NCI-H748 (cell line): ENCODE measurements around the gene RER1.
A peak's percentile ranks its signal among the peaks of the same experiment; 100 is the strongest.

ENCODE experiments used
- DNase-seq: peaks from one replicate; lab custom pipeline; 2025; ENCODE audit not compliant: unreplicated experiment; lab: John Stamatoyannopoulos, UW

RER1 gene

DNA sequence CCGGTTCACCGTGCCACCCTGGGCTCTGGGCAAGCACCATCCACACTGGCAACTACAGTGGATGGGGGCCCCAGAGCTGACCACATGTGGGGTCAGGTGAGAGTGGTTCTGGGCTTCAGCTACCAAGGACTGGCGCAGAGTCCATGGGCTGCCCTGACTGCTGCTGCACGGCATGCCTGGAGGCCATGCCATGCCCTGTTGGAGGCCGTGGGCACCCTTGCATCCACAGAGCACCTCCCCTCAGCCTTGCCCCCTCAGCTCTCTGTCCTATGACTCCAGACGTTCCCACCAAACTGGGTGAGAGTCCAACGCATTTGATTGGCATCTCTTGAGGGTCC is 15.7 kb upstream of the RER1 start:
- DNase-seq = no peak

DNA sequence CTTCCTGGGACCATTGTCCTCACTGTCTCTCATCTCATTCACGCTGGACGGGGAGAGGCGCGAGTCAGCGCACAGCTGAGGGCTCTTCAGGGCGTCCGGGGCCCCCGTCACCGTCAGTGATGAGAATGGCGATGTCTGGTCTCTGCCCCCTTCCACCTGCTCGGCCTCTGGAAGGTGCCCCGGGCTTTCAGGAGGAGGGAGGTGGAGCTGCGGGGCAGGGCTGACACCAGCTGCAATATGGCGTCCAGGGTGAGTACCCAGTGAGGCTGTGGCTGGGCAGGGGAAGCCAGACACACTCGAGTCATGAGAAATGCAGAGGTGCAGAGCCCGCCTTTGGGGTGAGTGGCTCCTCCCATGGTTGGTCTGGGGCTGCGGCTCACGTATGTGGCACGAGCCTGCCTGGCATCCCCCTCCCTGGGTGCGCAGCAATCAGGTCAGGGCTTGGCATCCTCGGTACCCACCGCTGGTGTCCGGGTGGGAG is 15.3 kb upstream of the RER1 start:
- DNase-seq = no peak

DNA sequence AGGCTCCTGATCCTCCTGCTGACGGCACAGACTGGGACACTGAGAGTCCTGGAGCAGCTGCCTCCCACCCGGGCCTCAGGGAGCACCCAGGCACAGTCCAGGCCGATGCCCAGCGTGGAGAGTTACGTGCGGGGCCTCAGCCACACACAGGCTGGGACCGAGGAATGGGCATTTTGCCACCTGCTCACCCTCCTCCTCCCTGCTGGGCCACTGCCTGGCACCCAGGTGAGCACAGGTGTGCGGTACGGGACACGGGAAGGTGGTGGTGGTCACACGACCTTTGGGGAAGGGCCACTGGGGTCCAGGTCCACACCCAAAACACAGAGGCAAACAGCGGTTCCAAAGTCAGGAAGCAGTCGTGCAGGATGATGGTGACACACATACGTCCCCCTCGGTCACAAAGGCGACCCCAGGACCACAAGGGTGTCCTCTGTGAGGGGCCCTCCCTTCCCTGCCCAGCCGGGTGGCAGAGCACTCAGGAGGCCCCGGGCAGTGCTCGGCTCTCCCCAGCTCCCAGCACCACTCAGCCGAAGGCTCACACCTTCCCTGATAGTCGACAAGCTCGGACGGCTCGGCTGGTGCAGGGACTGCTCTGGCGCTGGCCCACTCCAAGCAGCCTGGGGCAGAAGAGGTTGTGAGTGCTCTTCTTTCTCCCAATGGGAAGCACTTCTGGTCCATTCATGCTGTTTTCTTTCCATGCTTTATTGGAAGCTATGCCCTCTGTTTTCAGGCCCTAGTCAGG is 14.5 kb upstream of the RER1 start:
- DNase-seq = no peak

DNA sequence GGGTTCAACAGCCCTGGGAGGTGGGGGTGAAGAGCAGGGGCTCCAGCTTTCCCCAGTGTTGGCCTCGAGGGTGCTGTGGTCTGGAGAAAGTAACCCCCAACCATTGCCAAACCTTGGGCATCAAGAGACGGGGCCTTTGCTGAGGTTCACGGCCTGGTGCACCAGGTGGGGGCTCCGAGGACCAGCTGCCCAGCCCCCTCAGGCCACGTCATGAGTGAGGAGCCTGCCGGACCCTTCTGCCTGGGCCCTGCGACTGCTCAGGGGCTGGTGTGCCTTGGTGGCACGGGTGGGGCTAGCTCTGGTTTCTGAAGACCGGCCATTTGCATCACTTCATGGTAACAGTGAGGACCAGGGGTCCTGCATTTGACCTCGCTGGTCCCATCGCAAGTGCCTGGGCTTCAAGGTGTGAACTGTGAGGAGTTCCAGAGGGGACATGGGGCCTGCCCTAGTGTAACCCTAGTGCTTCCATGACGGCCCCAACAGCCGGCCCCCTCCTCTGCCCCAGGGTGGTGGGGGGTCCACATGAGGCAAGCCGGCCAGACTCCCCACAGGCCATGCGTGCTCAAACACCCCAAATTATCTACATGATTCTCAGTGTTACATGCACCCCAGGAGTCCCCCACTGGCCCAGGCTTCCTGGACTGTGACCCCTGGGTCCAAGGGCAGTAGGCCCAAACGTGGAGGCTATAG is 13.7 kb upstream of the RER1 start:
- DNase-seq = no peak

DNA sequence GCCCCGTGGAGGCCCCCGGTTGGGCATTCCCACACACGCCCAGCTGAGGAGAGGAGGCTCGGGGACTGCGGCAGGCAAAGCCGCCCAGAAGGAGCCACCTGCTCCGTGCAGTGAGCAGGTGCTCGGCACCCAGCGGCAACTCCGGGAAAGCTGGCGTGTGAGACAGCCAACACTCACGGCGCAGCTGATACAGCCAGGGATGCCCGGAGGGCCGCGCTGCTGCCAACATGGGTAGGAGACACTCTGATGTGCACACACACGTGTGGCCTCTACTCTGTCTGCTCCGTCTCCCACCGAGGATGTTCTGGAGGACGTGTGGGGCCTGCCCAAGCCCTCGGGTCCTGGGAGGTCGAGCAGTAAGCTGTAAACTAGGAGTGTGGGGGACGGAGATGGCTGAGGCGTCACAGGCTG is 13.2 kb upstream of the RER1 start:
- DNase-seq = no peak

DNA sequence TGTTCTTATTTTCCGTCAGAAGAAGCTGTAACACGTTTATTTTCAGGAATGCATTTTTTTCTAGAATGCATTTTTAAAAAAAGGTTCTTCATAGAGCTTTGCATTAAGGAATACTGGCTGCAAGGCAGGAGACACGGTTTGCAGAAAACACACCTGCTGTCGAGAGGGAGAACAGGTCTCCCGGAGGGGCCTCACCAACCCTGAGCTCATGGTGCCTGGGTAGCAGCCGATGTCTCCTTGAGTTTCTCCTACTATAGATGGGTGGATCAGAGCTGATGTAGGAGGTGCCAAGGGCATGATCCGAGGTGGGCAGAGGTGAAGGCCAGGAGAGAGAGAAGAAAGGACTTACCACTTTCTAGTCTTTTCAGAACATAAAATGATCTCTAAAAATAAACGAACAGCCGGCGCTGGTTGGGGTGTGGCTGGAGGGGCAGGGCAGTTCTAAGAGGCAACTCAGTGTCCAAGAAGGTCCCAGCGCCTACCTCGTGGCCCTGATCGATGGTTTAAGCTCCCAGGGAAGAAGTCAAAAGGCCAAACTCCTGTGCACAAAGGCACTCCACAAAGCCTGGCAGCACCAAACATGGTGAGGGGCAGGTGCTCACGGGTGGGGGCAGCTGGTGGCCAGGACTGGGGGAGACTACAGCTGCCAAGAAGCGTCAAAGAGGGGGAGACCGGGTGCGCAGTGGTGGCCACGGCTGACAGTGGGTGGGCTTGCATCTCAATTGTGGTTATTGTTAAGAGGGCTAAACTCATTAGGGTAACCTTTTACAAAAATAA is 12.5 kb upstream of the RER1 start:
- no peak for DNase-seq

DNA sequence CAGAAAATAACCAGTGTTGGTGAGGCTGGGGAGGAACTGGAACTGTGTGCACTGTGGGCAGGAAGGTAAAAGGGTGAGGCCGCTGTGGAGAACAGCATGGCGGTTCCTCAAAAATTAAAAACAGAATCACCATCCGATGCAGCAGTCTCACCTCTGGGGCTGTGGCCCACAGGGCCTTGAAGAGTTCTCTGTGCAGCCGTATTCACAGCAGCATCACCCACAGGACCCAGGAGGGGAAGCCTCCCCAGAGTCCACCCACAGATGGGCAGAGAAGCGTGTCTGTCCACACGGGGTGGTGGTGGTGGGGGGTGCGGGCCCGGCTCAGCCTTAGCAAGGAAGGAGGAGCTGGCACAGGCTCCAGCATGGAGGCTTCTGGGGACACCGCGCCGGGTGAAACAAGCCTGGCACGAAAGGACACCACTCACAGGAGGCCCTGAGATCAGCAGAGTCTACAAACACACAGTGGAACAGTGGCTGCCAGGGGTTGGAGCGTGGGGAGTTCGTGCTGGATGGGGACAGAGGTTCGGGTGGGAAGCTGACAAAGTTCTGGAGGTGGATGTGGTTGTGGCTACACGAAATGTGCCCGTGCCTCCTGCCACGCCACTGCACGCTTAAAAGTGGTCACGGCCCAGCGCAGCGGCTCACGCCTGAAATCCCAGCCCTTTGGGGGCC is 11.8 kb upstream of the RER1 start:
- no peak for DNase-seq

DNA sequence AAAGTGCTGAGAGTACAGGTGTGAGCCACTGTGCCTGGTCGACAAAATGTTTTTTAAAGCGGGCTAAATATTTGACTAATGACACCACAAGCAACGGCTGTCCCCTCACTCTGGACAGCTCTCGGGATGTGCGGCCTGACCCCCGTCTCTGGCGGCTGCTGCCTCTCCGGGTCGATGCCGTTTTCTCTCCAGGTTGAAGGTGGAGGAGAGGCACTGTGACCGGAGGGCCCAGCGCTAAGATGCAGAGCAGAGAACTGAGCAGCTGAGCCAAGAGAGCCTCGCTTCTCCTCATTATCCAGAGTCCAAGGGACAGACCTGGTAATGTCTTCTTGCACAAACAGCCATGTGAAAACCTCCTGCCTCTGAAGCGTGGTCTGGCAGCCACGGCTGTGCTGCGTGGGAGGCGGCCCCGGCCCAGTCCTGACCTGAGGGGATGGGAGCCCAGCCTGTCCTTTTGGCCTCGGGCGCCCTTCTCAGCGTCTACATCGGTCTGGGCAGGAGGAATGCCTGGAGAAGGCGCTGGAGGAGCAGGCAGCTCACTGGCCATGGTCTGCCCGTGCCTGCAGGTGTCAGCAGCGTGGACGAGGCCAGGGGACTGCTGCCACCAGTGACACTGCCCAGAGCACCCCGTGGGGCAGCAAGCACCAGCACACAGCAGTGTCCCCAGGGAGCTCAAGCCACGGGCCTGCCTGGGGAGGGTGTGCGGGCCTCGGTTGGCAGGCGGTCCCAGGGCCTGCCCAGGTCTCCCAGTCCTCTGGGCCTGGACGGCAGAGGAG is 10.6 kb upstream of the RER1 start:
- DNase-seq = no peak

DNA sequence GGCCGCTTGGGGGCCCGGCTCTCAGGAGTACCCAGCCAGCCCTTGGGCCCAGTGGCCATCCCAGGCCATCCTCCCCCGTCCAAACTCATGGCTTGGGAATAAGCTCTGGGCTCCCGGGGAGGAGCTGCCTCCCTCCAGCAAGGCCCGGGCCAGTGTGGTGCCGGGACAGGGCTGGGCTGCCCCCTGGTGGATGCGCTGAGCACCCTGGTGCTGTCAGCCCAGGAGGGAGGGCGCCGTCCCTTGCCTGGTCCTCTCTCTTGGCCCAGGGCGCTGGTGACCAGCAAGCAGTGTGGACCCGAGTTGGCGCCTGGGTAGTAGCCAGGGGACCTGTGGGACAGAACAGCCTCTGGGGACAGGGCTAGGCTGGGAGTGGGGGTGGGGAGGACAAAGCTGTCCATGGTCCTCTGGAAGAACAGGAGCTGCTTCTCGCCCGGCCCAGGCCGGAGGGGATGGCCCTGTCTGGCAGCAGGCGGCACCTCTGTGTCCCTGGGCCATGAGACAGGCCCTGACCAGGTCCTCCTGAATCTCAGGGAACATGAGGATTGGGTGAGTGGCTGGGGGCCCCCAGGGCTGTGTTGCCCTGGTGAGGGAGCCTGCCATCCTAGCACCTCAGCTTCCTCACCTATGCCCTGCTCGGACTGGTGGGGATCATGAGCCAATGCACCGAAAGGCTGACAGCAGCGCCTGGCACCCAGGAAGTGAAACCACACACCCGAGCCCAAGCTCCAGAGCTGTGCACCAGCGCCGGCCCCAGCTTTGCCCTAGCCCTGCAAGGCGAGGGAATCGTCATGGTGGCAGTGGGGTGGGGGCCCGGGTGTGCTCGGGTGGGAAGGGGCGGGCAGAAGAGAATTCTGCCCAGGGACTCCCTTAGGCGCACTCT is 9.7 kb upstream of the RER1 start:
- no peak for DNase-seq

DNA sequence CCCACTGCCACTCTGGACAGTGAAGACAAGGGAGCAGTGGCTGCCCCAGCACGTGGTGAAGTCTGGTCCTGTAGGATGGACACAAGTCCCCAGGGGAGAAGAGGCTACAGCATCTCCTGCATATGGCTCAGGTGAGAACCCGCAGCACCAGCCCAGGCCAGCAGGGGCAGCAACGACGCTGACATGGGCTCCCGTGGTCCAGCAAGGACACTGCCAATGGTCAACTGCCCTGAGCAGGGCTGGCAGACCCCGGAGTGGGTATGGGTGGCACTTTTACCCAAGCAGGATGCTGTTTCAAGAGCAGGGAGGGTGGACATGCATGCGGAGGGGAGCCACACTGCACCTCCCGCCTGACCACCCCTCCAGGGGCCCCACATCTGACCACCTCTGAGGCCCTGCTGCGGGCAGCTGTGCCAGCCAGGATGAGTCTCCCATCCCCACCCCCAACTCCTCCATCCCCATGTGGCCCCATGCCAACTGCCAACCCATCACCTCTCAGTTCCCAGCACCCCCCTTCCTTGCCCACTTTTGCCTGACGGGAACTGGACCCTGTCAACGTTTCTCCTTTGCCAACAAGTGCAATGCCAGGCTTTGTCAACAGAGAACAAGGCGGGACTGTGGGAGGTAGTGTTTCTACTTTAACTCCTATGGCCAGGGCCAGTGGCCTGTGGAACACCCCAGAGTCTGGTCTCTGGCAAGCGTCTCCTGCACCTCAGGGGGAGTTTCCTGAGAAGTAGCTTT is 8.8 kb upstream of the RER1 start:
- DNase-seq = peak; percentile 10

DNA sequence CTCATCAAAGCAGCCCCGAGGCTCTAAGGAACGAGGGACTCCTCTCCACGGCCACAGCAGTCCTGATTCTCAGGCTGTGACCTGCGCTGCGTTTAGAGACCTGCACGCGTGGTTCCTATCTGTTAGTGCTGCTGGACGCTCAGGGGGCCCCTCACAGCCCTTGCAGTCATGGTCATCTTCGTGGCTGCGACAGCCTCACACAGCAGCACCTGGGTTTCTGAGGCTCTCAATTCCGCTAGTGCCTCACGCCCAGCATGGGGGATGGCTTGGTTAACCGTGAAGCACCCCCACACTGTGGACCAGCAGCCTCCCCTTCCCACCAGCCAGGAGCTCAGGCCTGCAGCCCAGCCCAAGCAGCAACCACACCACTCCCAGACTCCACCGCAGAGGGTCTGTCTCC is 8.1 kb upstream of the RER1 start:
- no peak for DNase-seq

DNA sequence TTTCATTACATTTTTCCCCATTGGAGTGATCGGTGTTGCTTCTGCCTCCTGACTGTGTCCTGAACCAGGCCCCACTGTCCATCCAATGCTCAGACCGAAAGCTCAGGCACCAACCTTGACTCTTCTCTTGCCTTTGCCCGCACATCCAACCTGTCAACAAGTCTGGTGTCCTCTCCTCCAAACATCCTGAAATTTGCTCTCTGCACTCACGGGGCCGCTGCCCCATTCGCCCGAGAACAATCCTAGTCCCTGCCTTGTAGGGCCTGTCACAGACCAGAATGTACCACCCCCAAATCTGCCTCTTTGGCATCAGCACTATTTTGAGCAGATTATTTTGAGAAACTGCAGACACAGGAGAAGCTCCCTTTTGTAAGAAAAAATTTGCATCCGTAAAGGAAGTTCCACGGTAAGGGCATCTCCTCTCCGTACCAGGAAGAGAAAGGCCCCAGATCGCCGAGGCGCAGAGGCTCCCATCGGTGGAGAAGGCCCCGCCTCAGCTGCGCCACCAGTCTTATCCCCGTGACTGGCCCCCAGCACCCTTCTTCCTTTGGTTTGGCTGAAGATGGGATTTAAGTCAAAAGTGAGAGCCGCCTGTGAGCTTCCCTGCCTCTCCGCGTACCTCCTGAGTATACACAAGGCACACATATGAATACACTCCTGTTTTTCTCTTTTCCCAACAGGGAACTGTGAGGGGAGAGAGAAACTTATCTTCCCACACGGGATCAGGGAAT is 7.3 kb upstream of the RER1 start:
- DNase-seq = no peak

DNA sequence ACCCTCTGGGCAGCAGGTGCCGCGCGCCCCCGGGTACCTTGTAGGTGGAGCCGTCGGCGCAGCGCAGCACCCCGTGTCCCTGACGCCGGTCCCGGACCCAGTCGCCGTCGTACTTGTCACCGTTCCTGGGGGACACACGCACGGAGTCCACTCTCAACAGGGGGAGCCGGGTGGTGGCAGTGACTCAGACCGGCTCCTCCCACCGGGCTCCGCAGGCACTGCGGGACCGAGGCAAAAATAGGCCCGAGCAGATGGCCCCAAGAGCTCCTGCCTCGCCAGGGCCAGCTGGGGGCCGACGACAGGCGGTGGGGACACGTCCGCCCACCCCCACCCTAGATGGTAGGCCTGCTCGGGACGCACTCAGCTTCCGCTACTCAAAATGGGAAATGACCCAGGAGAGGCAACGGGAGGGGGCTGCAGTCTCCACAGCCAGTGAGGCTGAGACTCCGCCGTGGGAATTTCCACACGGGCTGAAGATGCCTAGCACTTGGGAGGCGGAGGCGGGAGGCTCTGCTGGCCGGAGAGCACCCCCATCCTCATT is 6.6 kb upstream of the RER1 start:
- DNase-seq = no peak

DNA sequence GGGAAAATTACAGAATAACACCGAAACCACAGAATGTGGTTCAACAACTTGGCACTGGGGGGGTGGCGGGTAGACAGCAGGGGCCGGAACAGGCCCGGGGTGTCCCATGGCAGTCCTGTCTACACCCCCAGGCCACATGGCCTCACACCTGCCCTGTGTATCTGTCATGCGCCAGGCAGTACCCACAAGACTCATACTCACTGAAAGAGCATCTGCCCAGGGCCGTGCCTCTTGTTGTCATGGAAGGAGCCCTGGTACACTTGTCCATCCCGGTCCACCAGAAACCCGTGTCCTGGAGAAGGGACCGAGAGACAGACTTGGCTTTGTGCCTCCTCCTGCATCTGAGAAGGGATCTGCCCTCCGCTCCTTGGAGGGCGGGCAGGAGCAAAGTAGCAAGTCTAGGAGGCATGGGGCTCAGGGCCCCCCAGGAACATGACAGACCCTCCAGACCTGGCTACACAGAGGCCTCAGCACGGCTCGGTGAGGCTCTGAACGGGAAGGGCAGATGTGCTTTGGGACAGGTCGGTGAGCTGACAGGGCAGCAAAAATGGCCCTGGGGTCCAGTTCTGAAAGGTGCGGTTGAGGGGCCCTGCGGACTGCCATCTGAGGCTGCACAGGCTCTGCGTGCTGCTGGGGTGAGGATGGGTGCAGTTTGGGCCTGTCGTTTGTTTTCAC is 5.9 kb upstream of the RER1 start:
- DNase-seq = no peak

DNA sequence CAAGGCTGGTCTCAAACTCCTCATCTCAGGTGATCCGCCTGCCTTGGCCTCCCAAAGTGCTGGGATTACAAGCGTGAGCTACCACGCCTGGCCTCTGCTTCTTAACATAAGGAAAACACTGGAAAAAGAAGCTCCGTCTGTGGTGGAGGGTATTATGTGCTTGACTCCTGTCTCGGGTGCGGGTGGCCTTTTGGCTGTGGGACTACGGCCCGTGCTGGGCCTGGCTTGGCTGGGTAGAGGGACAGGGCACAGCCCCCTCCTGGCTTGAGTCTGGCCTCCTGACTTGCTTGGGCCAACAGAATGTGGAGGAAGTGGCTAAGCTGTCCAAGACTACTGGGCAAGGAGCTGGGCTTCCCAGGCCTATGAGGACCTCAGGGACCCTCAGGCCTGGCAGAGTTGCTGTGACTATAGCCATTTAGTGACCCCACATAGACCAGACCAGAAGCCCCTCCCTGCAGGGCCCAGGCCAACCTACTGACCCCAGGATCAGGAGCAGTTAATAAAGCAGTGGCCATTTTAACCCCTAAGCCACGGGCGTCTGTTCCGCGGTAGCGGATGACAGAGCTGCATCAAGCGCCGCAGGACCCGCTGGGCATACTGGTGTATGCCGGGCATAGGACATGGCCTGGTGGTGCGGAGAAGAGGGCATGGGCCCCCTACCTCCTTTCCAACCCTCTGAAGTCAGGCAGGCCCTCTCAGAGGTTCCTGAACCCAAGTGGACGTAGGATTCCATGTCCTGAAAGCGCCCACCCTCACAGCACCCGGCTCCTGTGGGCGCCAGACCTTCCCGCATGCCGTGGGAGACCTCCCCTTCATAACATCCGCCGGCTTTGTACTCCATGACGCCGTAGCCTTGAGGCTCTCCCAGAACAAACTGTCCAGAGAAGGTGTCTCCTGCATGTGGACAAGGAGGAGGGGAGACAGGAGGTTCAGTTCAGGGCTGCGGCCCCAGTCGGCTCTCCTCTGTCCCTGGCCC is 4.7 kb upstream of the RER1 start:
- no peak for DNase-seq
